Vagina (tissue), 2 donors: ENCODE measurements around the gene RALGAPA2.

Source experiments
- POLR2A ChIP-seq, 2 donors: fragments of 450-650 bp; IDR thresholded peaks; one replicate each; pipeline ENCODE4 v1.6.1; 2017; ENCODE audit warnings: antibody characterized with exemption in 2 of 2, mild to moderate bottlenecking in 2 of 2, moderate library complexity in 2 of 2
- TF ChIP-seq, protein P1 (sequence below), 3 experiments: fragments of 450-650 bp in 2 of 3; fragments of 200-600 bp in 1 of 3; sonication (generic) in 1 of 3; IDR thresholded peaks; one replicate each; pipeline ENCODE4 v1.5.1; 2017 to 2019; ENCODE audit warnings: antibody characterized with exemption in 3 of 3, mild to moderate bottlenecking in 2 of 3, moderate library complexity in 2 of 3

DNA sequence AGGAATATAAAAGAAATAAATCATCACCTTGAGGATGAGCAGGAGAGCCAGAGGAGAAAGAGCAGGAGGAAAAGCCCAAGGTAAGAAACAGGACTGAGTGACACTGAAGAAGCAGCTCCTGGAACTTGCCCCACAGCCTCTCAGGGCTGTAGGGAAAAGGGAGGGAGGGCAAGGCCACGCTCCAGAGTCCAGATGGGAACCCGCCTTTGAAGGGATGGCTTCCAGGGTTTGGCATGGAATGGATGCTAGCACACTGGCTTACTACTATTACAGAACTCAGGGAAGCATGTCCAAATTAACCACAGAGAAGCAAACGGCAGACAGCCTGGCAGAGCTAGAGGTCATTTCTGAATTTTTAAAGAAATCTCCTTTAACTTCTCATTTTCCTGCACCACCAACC lies 26.8 kb downstream of the RALGAPA2 start:
- TF ChIP-seq POLR2A (IDR thresholded peaks at IDR 0.05), result no peak
- TF ChIP-seq, protein P1, sequence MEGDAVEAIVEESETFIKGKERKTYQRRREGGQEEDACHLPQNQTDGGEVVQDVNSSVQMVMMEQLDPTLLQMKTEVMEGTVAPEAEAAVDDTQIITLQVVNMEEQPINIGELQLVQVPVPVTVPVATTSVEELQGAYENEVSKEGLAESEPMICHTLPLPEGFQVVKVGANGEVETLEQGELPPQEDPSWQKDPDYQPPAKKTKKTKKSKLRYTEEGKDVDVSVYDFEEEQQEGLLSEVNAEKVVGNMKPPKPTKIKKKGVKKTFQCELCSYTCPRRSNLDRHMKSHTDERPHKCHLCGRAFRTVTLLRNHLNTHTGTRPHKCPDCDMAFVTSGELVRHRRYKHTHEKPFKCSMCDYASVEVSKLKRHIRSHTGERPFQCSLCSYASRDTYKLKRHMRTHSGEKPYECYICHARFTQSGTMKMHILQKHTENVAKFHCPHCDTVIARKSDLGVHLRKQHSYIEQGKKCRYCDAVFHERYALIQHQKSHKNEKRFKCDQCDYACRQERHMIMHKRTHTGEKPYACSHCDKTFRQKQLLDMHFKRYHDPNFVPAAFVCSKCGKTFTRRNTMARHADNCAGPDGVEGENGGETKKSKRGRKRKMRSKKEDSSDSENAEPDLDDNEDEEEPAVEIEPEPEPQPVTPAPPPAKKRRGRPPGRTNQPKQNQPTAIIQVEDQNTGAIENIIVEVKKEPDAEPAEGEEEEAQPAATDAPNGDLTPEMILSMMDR (IDR thresholded peaks at IDR 0.05), result no peak
